ENCODE measurements around the gene SCAANT1. TPM values are rescaled to one million over a fixed set of nuclear protein-coding genes. Genes with fewer than 3 reads are reported as not detected.

The SCAANT1 gene
- polyA plus RNA-seq, 2 donors, result not detected

GRCh38 chr3:63922491-63923199, 10.5 kb upstream of the SCAANT1 start:
- H3K36me3 ChIP-seq (ENCODE audit: control insufficient read depth in 2 of 2, insufficient read depth in 2 of 2, low read length in 1 of 2), result peaks cover 8 to 22% of the 10 kb centered on the region in 2 donors
- no peaks in the 10 kb centered on the region for H3K27me3 ChIP-seq (ENCODE audit: control insufficient read depth in 1 of 2, insufficient read depth in 2 of 2, low read length in 2 of 2)
- no peak overlapping the region for H3K27ac ChIP-seq (ENCODE audit: low read depth in 2 of 2, low read length in 1 of 2)
- H3K9me3 ChIP-seq (ENCODE audit: control insufficient read depth in 2 of 2, insufficient read depth in 1 of 2, low read depth in 1 of 2, low read length in 1 of 2), result no peaks in the 10 kb centered on the region
- WGBS, 2 donors, result 83 to 87% methylated on average over 2 of the region's 2 CpGs
- no peaks in the 10 kb centered on the region for H3K4me1 ChIP-seq (ENCODE audit: control insufficient read depth in 2 of 2, insufficient read depth in 2 of 2, low read length in 1 of 2)
- no peak overlapping the region for H3K4me3 ChIP-seq (ENCODE audit: low read depth in 1 of 2, low read length in 2 of 2)

- 88 to 90% methylated on average over 6 of the region's 6 CpGs for WGBS, 2 donors
- no peaks in the 10 kb centered on the region for H3K27me3 ChIP-seq (ENCODE audit: control insufficient read depth in 1 of 2, insufficient read depth in 2 of 2, low read length in 2 of 2)
- no peaks in the 10 kb centered on the region for H3K9me3 ChIP-seq (ENCODE audit: control insufficient read depth in 2 of 2, insufficient read depth in 1 of 2, low read depth in 1 of 2, low read length in 1 of 2)
- no peak overlapping the region for H3K4me3 ChIP-seq (ENCODE audit: low read depth in 1 of 2, low read length in 2 of 2)
- no peak overlapping the region for H3K27ac ChIP-seq (ENCODE audit: low read depth in 2 of 2, low read length in 1 of 2)
- H3K36me3 ChIP-seq (ENCODE audit: control insufficient read depth in 2 of 2, insufficient read depth in 2 of 2, low read length in 1 of 2), result peaks cover 9 to 22% of the 10 kb centered on the region in 2 donors
- H3K4me1 ChIP-seq (ENCODE audit: control insufficient read depth in 2 of 2, insufficient read depth in 2 of 2, low read length in 1 of 2), result no peaks in the 10 kb centered on the region
These were observed 9.7 kb upstream of the SCAANT1 start for GRCh38 chr3:63921741-63922482.

DNA sequence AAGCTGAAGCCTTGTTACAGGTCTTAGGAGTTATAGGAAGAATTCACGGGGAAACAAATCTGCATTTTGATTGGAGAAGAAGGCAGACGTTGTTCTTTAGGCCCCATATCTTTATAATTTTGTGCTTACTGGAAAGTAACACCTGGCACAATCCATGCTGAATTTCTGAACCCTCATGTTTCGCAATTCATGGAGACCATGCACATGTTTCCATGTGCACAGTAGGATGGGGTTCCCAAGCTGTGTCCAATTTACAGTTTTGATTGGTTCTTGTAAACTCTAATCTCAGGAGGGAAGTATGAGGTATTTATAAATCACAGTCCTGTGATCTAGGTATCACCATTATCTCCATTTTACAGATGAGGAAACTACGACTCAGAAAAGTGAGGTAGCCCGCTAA, 7.8 kb upstream of the SCAANT1 start:
- Histone ChIP-seq H3K4me1 (ENCODE audit: control insufficient read depth in 2 of 2, insufficient read depth in 2 of 2, low read length in 1 of 2) (no peaks in the 10 kb centered on the region), H3K36me3 (ENCODE audit: control insufficient read depth in 2 of 2, insufficient read depth in 2 of 2, low read length in 1 of 2) (peaks cover 4 to 16% of the 10 kb centered on the region in 2 donors), H3K9me3 (ENCODE audit: control insufficient read depth in 2 of 2, insufficient read depth in 1 of 2, low read depth in 1 of 2, low read length in 1 of 2) (no peaks in the 10 kb centered on the region), H3K4me3 (ENCODE audit: low read depth in 1 of 2, low read length in 2 of 2) (no peak overlapping the region), H3K27me3 (ENCODE audit: control insufficient read depth in 1 of 2, insufficient read depth in 2 of 2, low read length in 2 of 2) (no peaks in the 10 kb centered on the region), H3K27ac (ENCODE audit: low read depth in 2 of 2, low read length in 1 of 2) (no peak overlapping the region)
- 85 to 94% methylated on average over 5 of the region's 5 CpGs for WGBS, 2 donors

DNA sequence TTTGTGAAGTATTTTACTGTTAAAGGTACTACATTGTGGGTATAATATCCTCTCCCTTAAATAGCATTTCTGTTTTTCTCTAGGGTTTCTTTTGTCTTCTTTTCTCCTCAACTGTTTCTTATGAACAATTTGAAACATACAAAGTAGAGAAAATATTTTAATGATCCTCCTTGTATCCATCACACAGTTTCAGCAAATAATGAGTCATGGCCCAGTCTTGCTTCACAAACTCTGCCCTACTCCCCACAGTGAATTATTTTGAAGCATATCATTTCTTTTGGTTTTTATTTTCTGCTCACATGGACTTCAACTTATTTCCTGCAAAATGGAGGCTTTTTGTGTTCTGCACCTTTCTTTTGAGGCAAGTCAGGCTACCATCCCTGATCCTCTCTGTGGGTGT, 6.1 kb upstream of the SCAANT1 start:
- H3K36me3 ChIP-seq (ENCODE audit: control insufficient read depth in 2 of 2, insufficient read depth in 2 of 2, low read length in 1 of 2), result peaks cover 4 to 12% of the 10 kb centered on the region in 2 donors
- H3K4me3 ChIP-seq (ENCODE audit: low read depth in 1 of 2, low read length in 2 of 2), result no peak overlapping the region
- no peaks in the 10 kb centered on the region for H3K9me3 ChIP-seq (ENCODE audit: control insufficient read depth in 2 of 2, insufficient read depth in 1 of 2, low read depth in 1 of 2, low read length in 1 of 2)
- H3K27me3 ChIP-seq (ENCODE audit: control insufficient read depth in 1 of 2, insufficient read depth in 2 of 2, low read length in 2 of 2), result no peaks in the 10 kb centered on the region
- no peak overlapping the region for H3K27ac ChIP-seq (ENCODE audit: low read depth in 2 of 2, low read length in 1 of 2)
- H3K4me1 ChIP-seq (ENCODE audit: control insufficient read depth in 2 of 2, insufficient read depth in 2 of 2, low read length in 1 of 2), result no peaks in the 10 kb centered on the region

DNA sequence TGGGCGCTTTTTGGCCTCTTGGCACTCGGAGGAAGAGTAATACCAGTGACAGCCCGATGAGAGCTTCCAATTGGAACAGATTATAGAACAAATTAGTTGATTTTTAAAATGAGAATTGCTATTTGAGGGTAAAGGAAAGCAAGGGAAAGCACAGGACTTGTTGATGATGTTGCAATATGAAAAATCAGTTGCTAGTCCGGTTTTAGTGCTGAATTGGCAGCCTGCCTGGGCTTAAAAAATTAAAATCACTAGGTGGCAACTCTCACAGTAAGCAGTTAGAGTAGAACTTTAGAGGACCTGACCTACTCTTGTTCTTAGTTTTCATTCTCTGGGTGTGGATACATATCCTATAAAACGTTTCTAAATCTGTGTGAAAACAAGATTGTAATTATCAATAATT, 2.1 kb upstream of the SCAANT1 start:
- H3K4me1 ChIP-seq (ENCODE audit: control insufficient read depth in 2 of 2, insufficient read depth in 2 of 2, low read length in 1 of 2), result no peaks in the 10 kb centered on the region

GRCh38 chr3:63912768-63913588, 795 bp upstream of the SCAANT1 start:
- H3K27me3 ChIP-seq (ENCODE audit: control insufficient read depth in 1 of 2, insufficient read depth in 2 of 2, low read length in 2 of 2), result no peaks in the 10 kb centered on the region
- WGBS, 2 donors, result 3 to 5% methylated on average over 33 to 46 of the region's 46 CpGs
- H3K27ac ChIP-seq (ENCODE audit: low read depth in 2 of 2, low read length in 1 of 2), result peak overlapping the region; percentile 97 to 99
- H3K4me3 ChIP-seq (ENCODE audit: low read depth in 1 of 2, low read length in 2 of 2), result peak overlapping the region; percentile 75 to 90
- H3K4me1 ChIP-seq (ENCODE audit: control insufficient read depth in 2 of 2, insufficient read depth in 2 of 2, low read length in 1 of 2), result no peaks in the 10 kb centered on the region
- H3K9me3 ChIP-seq (ENCODE audit: control insufficient read depth in 2 of 2, insufficient read depth in 1 of 2, low read depth in 1 of 2, low read length in 1 of 2), result no peaks in the 10 kb centered on the region
- peaks cover 2 to 4% of the 10 kb centered on the region in 2 donors for H3K36me3 ChIP-seq (ENCODE audit: control insufficient read depth in 2 of 2, insufficient read depth in 2 of 2, low read length in 1 of 2)

More for the DNA sequence above, 2.1 kb upstream of the SCAANT1 start:
- peak overlapping the region; percentile 81 to 82 for H3K27ac ChIP-seq (ENCODE audit: low read depth in 2 of 2, low read length in 1 of 2)
- H3K9me3 ChIP-seq (ENCODE audit: control insufficient read depth in 2 of 2, insufficient read depth in 1 of 2, low read depth in 1 of 2, low read length in 1 of 2), result no peaks in the 10 kb centered on the region
- WGBS, 2 donors, result 34 to 43% methylated on average over 5 of the region's 5 CpGs
- peak overlapping the region in 1 of 2 donors; percentile 75 for H3K4me3 ChIP-seq (ENCODE audit: low read depth in 1 of 2, low read length in 2 of 2)
- H3K27me3 ChIP-seq (ENCODE audit: control insufficient read depth in 1 of 2, insufficient read depth in 2 of 2, low read length in 2 of 2), result no peaks in the 10 kb centered on the region
- peaks cover 4 to 8% of the 10 kb centered on the region in 2 donors for H3K36me3 ChIP-seq (ENCODE audit: control insufficient read depth in 2 of 2, insufficient read depth in 2 of 2, low read length in 1 of 2)

DNA sequence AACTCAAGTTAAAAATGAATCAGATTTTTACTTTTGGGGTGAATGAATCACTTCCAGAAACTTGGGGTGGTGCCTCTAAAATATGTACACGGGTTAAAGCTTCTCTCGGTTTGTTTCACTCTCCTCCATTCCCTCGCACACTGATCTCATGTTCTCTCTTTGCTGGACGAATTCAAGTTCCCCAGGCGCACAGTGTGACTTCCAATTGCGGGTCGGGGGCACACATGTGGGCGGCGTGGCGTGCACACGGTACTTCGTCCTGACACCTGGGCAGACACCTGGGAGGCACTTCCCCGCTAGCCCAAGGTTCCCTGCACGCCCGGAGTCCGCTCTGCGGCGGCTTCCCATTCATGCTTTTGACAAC, 692 bp downstream of the SCAANT1 start:
- no peaks in the 10 kb centered on the region for H3K4me1 ChIP-seq (ENCODE audit: control insufficient read depth in 2 of 2, insufficient read depth in 2 of 2, low read length in 1 of 2)
- WGBS, 2 donors, result 0% methylated on average over 18 of the region's 18 CpGs
- no peaks in the 10 kb centered on the region for H3K27me3 ChIP-seq (ENCODE audit: control insufficient read depth in 1 of 2, insufficient read depth in 2 of 2, low read length in 2 of 2)
- H3K36me3 ChIP-seq (ENCODE audit: control insufficient read depth in 2 of 2, insufficient read depth in 2 of 2, low read length in 1 of 2), result no peaks in the 10 kb centered on the region
- H3K9me3 ChIP-seq (ENCODE audit: control insufficient read depth in 2 of 2, insufficient read depth in 1 of 2, low read depth in 1 of 2, low read length in 1 of 2), result no peaks in the 10 kb centered on the region
- H3K4me3 ChIP-seq (ENCODE audit: low read depth in 1 of 2, low read length in 2 of 2), result peak overlapping the region; percentile 75 to 90
- peak overlapping the region; percentile 97 to 99 for H3K27ac ChIP-seq (ENCODE audit: low read depth in 2 of 2, low read length in 1 of 2)

GRCh38 chr3:63910891-63911290, 1.3 kb downstream of the SCAANT1 start:
- 47 to 58% methylated on average over 1 of the region's 1 CpG for WGBS, 2 donors
- Histone ChIP-seq H3K4me1 (ENCODE audit: control insufficient read depth in 2 of 2, insufficient read depth in 2 of 2, low read length in 1 of 2) (no peaks in the 10 kb centered on the region), H3K27ac (ENCODE audit: low read depth in 2 of 2, low read length in 1 of 2) (peak overlapping the region in 1 of 2 donors; percentile 99), H3K4me3 (ENCODE audit: low read depth in 1 of 2, low read length in 2 of 2) (peak overlapping the region in 1 of 2 donors; percentile 75), H3K9me3 (ENCODE audit: control insufficient read depth in 2 of 2, insufficient read depth in 1 of 2, low read depth in 1 of 2, low read length in 1 of 2) (no peaks in the 10 kb centered on the region), H3K27me3 (ENCODE audit: control insufficient read depth in 1 of 2, insufficient read depth in 2 of 2, low read length in 2 of 2) (no peaks in the 10 kb centered on the region), H3K36me3 (ENCODE audit: control insufficient read depth in 2 of 2, insufficient read depth in 2 of 2, low read length in 1 of 2) (peaks cover 0 to 2% of the 10 kb centered on the region in 2 donors)

GRCh38 chr3:63910001-63910400, 2.2 kb downstream of the SCAANT1 start:
- Histone ChIP-seq H3K36me3 (ENCODE audit: control insufficient read depth in 2 of 2, insufficient read depth in 2 of 2, low read length in 1 of 2) (peaks cover 0 to 2% of the 10 kb centered on the region in 2 donors), H3K4me1 (ENCODE audit: control insufficient read depth in 2 of 2, insufficient read depth in 2 of 2, low read length in 1 of 2) (no peaks in the 10 kb centered on the region), H3K9me3 (ENCODE audit: control insufficient read depth in 2 of 2, insufficient read depth in 1 of 2, low read depth in 1 of 2, low read length in 1 of 2) (no peaks in the 10 kb centered on the region), H3K27ac (ENCODE audit: low read depth in 2 of 2, low read length in 1 of 2) (no peak overlapping the region), H3K4me3 (ENCODE audit: low read depth in 1 of 2, low read length in 2 of 2) (no peak overlapping the region), H3K27me3 (ENCODE audit: control insufficient read depth in 1 of 2, insufficient read depth in 2 of 2, low read length in 2 of 2) (no peaks in the 10 kb centered on the region)
- WGBS, 2 donors, result 95 to 96% methylated on average over 4 of the region's 4 CpGs
